ENCODE results near the gene OPALIN.

DNA sequence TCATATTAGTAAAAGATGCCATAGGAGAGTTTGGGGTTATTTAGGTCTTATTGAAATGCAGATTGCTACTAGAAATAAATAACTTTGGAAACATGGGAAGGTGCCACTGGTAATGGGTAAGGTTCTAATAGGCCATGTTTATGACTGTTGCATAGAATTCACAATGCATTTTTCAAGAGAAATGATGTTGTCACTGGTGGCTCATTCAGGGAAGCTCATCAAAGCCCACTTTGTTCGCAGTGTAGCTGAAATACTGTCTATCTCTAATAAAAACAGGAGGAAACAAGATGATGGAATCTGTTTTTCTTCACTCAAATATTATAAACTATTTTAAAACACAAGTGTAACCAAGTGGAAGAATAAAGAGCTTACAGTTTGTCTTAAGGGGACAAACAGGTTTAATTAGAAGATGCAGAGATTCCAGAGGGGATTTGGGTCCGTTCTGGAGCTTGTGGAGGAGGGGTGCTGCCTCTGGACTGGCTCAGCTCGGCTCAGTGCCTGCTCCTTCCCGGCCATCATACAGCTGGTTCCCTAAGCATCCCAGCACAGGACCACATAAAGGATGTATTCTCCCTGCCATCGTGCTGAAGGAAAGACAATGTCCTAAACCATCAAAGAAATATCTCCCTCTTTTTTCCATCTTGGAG is 20.4 kb downstream of the OPALIN start:
- TF ChIP-seq EZH2 (IDR thresholded peaks at IDR 0.05) (no peak), POLR2AphosphoS5 (IDR thresholded peaks at IDR 0.05; ENCODE audit: borderline replicate concordance, low read depth, low read length) (no peak), FOXP2 (optimal IDR thresholded peaks at IDR 0.05; ENCODE audit: control extremely low read depth, extremely low read length, insufficient read depth) (no peak)

Measured in SK-N-MC (cell line).